Astrocyte of the cerebellum (primary cell): ENCODE measurements around the gene RINT1.
A peak's percentile ranks its signal among the peaks of the same experiment; 100 is the strongest.

Experiments used
- DNase-seq: peaks from one replicate; pipeline ENCODE4 v3.0.0-alpha.2; 2011; ENCODE audit warnings: low read depth
- H3K4me3 ChIP-seq: 2 replicates; pipeline ENCODE4 v1.5.1; 2011; ENCODE audit warnings: mild to moderate bottlenecking, low read depth, low read length, moderate library complexity
- in situ Hi-C: cut with HindIII; loops from 2 replicates; pipeline ENCODE4 v1.10.0; 2017; ENCODE audit warnings: low sequenced_read_pairs
- TF ChIP-seq, protein P1 (sequence below): IDR thresholded peaks from 2 replicates; pipeline ENCODE4 v1.5.1; 2012; ENCODE audit warnings: low read length, low read depth, moderate library complexity, mild to moderate bottlenecking; ENCODE audit errors: missing control alignments

RINT1 gene

DNA sequence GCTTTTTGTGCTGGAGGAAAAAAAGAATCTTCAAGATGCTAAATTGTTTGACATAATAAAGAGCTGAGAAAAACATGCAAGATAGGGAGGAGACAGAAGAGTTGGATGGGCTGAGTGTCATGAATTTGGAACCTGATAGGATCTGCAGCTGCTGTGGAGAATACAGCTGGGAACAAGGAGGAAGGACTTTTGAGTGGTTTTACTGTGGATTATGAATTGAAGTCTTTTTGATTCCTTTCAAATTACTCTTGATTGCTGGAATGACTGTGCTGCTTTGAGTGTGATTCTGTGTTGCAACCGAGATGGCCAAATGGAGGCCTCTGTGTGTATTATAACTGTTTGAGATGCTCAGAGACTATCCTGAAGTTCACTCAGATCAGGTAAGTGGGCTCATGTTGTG lies 45.2 kb downstream of the RINT1 start:
- TF ChIP-seq, protein P1, sequence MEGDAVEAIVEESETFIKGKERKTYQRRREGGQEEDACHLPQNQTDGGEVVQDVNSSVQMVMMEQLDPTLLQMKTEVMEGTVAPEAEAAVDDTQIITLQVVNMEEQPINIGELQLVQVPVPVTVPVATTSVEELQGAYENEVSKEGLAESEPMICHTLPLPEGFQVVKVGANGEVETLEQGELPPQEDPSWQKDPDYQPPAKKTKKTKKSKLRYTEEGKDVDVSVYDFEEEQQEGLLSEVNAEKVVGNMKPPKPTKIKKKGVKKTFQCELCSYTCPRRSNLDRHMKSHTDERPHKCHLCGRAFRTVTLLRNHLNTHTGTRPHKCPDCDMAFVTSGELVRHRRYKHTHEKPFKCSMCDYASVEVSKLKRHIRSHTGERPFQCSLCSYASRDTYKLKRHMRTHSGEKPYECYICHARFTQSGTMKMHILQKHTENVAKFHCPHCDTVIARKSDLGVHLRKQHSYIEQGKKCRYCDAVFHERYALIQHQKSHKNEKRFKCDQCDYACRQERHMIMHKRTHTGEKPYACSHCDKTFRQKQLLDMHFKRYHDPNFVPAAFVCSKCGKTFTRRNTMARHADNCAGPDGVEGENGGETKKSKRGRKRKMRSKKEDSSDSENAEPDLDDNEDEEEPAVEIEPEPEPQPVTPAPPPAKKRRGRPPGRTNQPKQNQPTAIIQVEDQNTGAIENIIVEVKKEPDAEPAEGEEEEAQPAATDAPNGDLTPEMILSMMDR = no peak
- in situ Hi-C loops = no loop called here
- no peak overlapping the region for H3K4me3 ChIP-seq
- no peak for DNase-seq

GRCh38 chr7:105578496-105578895 lies 46.5 kb downstream of the RINT1 start:
- TF ChIP-seq, protein P1 = no peak
- no peak for DNase-seq
- in situ Hi-C loops = no loop called here
- H3K4me3 ChIP-seq = no peak overlapping the region

DNA sequence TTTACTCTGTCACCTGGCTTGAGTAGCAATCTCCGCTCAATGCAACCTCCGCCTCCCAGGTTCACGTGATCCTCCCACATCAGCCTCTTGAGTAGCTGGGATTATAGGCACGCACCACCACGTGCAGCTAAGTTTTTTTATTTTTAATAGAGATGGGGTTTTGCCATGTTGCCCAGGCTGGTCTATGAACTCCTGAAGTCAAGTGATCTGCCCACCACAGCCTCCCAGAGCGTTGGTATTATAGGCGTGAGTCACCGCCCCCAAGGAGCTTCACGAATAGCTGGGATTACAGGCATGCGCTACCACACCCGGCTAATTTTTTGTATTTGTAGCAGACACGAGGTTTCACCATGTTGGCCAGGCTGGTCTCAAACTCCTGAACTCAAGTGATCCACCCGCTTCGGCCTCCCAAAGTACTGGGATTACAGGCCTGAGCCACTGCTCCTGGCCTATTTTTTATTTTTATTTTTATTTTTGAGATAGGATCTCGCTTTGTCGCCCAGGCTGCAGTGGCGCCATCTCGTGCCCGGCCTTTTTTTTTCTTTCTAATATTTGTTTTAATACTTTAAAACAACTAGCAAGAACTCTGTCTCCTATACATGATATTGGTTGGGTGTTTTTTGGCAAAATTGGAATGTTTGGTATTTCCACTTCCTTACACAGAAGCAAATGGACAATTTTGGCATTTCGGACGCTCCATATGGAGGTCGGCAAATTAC lies 48.2 kb downstream of the RINT1 start:
- in situ Hi-C loops = no loop called here
- DNase-seq = no peak
- TF ChIP-seq, protein P1 = peak; percentile 9
- no peak overlapping the region for H3K4me3 ChIP-seq

DNA sequence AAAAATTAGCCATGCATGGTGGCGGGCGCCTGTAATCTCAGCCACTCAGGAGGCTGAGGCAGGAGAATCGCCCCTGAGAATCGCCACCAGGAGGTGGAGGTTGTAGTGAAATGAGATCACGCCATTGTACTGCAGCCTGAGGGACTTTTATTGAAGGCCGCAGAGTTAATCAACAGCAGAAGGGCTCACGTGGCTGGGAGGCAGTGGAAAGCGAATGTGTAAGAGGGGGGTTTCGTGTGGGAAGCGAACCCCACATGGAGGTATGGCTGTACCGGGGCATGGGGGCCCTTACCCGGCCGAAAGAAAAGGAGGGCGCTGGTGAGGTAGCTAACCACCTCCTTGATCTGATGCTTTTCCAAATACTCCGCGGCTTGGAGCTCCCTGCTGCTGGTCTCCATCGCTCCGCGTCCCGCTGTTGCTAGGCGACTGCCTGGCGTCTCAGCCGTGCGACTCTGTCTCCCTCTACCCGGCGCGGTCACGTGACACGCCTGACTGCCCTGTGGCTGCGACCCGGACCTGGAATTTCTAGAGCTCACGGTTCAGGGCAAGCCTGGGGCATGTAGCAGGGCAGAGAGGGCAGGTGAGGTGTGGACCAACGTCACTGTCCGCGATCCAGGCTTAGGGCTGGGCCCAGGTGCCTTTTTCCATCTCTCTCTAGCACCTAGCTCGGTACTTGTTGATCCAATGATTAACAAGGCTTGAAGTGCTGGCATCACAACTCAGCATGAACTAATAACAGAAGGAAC lies 49.2 kb downstream of the RINT1 start, which contains the start of gene EFCAB10:
TSS of gene EFCAB10 (minus strand) at position 428 of the 746 bp plus-strand sequence. CDS start at position 398, 30 bp downstream.
- in situ Hi-C loops = no loop called here
- peak within 1 kb of the TSS; percentile 39 for H3K4me3 ChIP-seq
- peak; percentile 6 for DNase-seq
- TF ChIP-seq, protein P1 = peak; percentile 15

DNA sequence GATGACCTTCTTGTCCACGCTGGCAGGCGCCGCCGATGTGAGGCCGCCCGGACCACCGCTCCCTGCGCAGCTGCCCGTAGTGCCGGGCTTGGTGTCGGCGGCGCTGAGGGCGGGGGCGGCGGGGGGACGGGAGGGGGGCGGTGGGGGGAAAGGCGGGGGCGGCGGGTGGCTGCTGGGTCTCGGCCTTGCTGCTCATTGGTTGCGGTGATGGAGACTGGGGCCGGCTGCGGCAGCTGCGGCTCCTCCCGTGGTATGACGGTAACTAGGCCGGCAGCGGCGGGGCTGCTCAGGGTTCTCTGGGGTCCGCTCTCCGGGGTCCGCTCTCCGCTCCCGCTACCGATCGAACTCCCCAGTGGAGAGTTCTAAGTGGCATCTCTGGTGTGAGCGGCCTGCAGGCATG lies 51.1 kb downstream of the RINT1 start:
- in situ Hi-C loops = no loop called here

DNA sequence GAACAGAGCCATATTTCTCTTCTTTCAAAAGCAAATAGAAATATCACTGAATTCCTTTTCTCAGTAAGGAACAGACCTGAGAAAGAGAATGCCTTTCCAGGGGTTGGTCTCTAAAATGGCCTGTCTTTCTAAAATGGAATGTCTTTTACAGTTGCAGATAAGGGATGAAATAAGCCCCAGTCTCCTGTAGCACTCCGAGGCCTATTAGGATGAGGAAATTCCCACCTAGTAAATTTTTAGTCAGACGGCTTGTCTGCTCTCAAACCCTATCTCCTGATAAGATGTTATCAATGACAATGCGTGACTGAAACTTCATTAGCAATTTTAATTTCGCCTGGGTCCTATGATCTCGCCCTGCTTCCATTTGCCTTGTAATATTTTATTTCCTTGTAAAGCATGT lies 52.2 kb downstream of the RINT1 start:
- no peak overlapping the region for H3K4me3 ChIP-seq
- in situ Hi-C loops = no loop called here
- DNase-seq = no peak
- TF ChIP-seq, protein P1 = no peak

More for the DNA sequence above, 51.1 kb downstream of the RINT1 start:
- H3K4me3 ChIP-seq = no peak overlapping the region
- no peak for DNase-seq
- TF ChIP-seq, protein P1 = no peak
